A549 (cell line): ENCODE measurements around the gene TNS3. TPM values are rescaled to one million over a fixed set of nuclear protein-coding genes. Genes with fewer than 3 reads are reported as not detected.

Source experiments
- ATAC-seq, 2 experiments: fragments of 200-7000 bp in 1 of 2; fragments of >200 bp in 1 of 2; cut with Nextera tagmentation in 1 of 2; cut with Tn5 transposase in 1 of 2; 3 replicates each; pipeline versions ENCODE4 v1.8.0 to v1.9.1; 2018 to 2020; ENCODE audit warnings: mild to moderate bottlenecking in 1 of 2, moderate library complexity in 1 of 2
- CTCF ChIA-PET: fragments of 300-600 bp; sonication (Branson Sonifier 250); formaldehyde crosslinking; extraction: SDS; loops from one replicate; lab custom pipeline; 2021; ENCODE audit warnings: antibody characterized with exemption, inconsistent platforms; lab: Yijun Ruan, JAX
- POLR2A ChIA-PET: fragments of 350-600 bp; formaldehyde crosslinking; extraction: SDS; loops from one replicate; lab custom pipeline; 2021; ENCODE audit warnings: antibody characterized with exemption, inconsistent platforms; lab: Yijun Ruan, JAX
- DNase-seq, 2 experiments: peaks; one replicate each; pipeline versions ENCODE4 v3.0.0 to v3.0.0-alpha.2; 2011 to 2016; ENCODE audit warnings: low read depth in 1 of 2, low spot score in 1 of 2
- FAIRE-seq: peaks from 2 replicates; lab custom pipeline; 2011; peaks lifted over from hg19 to GRCh38; lab: Jason Lieb, UNC
- H3K27ac ChIP-seq, 2 experiments: fragments of >200 bp; sonication (Bioruptor Twin); formaldehyde crosslinking; 3 replicates each; pipeline ENCODE4 v1.5.1; 2016 to 2017
- H3K4me1 ChIP-seq: fragments of >200 bp; sonication (Bioruptor Twin); formaldehyde crosslinking; 3 replicates; pipeline ENCODE4 v1.6.1; 2016
- H3K4me2 ChIP-seq: fragments of >200 bp; sonication (Bioruptor Twin); formaldehyde crosslinking; 3 replicates; pipeline ENCODE4 v1.6.1; 2016
- H3K4me3 ChIP-seq: fragments of >200 bp; sonication (Bioruptor Twin); formaldehyde crosslinking; 3 replicates; pipeline ENCODE4 v1.5.1; 2016
- H3K9me3 ChIP-seq: fragments of >200 bp; sonication (Bioruptor Twin); formaldehyde crosslinking; 3 replicates; pipeline ENCODE4 v1.6.1; 2016
- ATOH8 ChIP-seq: fragments of 250-450 bp; sonication (Bioruptor Pico); IDR thresholded peaks from 2 replicates; pipeline ENCODE4 v1.5.0; 2020; ENCODE audit warnings: low read depth, mild to moderate bottlenecking, moderate library complexity
- CBX8 ChIP-seq: fragments of 200-600 bp; sonication (generic); IDR thresholded peaks from 2 replicates; pipeline ENCODE4 v1.6.1; 2016
- CEBPB ChIP-seq, 2 experiments: fragments of >200 bp in 1 of 2; sonication (Bioruptor Twin) in 1 of 2; formaldehyde crosslinking in 1 of 2; IDR thresholded peaks; 2 replicates each; pipeline ENCODE4 v1.6.1; 2012 to 2016
- CHD4 ChIP-seq: fragments of 200-600 bp; sonication (generic); IDR thresholded peaks from 2 replicates; pipeline ENCODE4 v1.6.1; 2016; ENCODE audit warnings: antibody characterized with exemption, mild to moderate bottlenecking, borderline replicate concordance
- EHF ChIP-seq: fragments of 250-450 bp; sonication (Bioruptor Pico); IDR thresholded peaks from 2 replicates; pipeline ENCODE4 v1.5.0; 2020; ENCODE audit warnings: mild to moderate bottlenecking
- ELK1 ChIP-seq: fragments of 150-350 bp; IDR thresholded peaks from 2 replicates; pipeline ENCODE4 v1.6.1; 2014; ENCODE audit warnings: low read depth, mild to moderate bottlenecking, low read length
- FOSL2 ChIP-seq, 2 experiments: fragments of 450-650 bp in 1 of 2; fragments of >200 bp in 1 of 2; sonication (Bioruptor Twin) in 1 of 2; formaldehyde crosslinking; IDR thresholded peaks; 2 replicates each; pipeline versions ENCODE4 v1.5.0 to v1.6.1; 2016 to 2020; ENCODE audit warnings: mild to moderate bottlenecking in 1 of 2, moderate library complexity in 1 of 2
- FOXS1 ChIP-seq: fragments of 250-450 bp; sonication (Bioruptor Pico); IDR thresholded peaks from 2 replicates; pipeline ENCODE4 v1.5.0; 2020; ENCODE audit warnings: mild to moderate bottlenecking, moderate library complexity
- HES2 ChIP-seq: fragments of >200 bp; sonication (Bioruptor Twin); formaldehyde crosslinking; IDR thresholded peaks from 2 replicates; pipeline ENCODE4 v1.6.1; 2016
- HOXB13 ChIP-seq: fragments of 250-450 bp; sonication (Bioruptor Pico); IDR thresholded peaks from 2 replicates; pipeline ENCODE4 v1.5.0; 2020; ENCODE audit warnings: low read depth, mild to moderate bottlenecking, moderate library complexity
- HOXB5 ChIP-seq: fragments of 250-450 bp; sonication (Bioruptor Pico); IDR thresholded peaks from 2 replicates; pipeline ENCODE4 v1.5.0; 2020; ENCODE audit warnings: mild to moderate bottlenecking, moderate library complexity
- JUN ChIP-seq, 2 experiments: fragments of >200 bp; sonication (Bioruptor Twin); formaldehyde crosslinking; IDR thresholded peaks; 2 replicates in 1 of 2; 3 replicates in 1 of 2; pipeline ENCODE4 v1.6.1; 2016 to 2017
- JUNB ChIP-seq: fragments of >200 bp; sonication (Bioruptor Twin); formaldehyde crosslinking; IDR thresholded peaks from 2 replicates; pipeline ENCODE4 v1.6.1; 2016
- KDM1A ChIP-seq: fragments of 200-600 bp; sonication (generic); IDR thresholded peaks from 2 replicates; pipeline ENCODE4 v1.6.1; 2016; ENCODE audit warnings: low read depth, mild to moderate bottlenecking
- MAX ChIP-seq: IDR thresholded peaks from 2 replicates; pipeline ENCODE4 v1.6.1; 2012
- MAZ ChIP-seq: fragments of 150-350 bp; IDR thresholded peaks from 2 replicates; pipeline ENCODE4 v1.6.1; 2014; ENCODE audit warnings: antibody characterized with exemption, low read depth, low read length, borderline replicate concordance
- NR3C1 ChIP-seq: fragments of >200 bp; sonication (Bioruptor Twin); formaldehyde crosslinking; IDR thresholded peaks from 3 replicates; pipeline ENCODE4 v1.6.1; 2017
- POLR2A ChIP-seq: IDR thresholded peaks from 2 replicates; pipeline ENCODE4 v1.6.1; 2012; ENCODE audit warnings: mild to moderate bottlenecking, low read length
- RAD21 ChIP-seq, 2 experiments: fragments of >200 bp in 1 of 2; sonication (Bioruptor Twin) in 1 of 2; formaldehyde crosslinking in 1 of 2; IDR thresholded peaks in 1 of 2; conservative IDR thresholded peaks in 1 of 2; 2 replicates in 1 of 2; 3 replicates in 1 of 2; pipeline ENCODE4 v1.6.1; 2012 to 2018; ENCODE audit warnings: inconsistent platforms in 1 of 2
- RFX5 ChIP-seq: fragments of 450-650 bp; IDR thresholded peaks from 2 replicates; pipeline ENCODE4 v1.7.1; 2014; ENCODE audit warnings: antibody characterized with exemption, mild to moderate bottlenecking, moderate library complexity
- RNF2 ChIP-seq: fragments of 200-600 bp; sonication (generic); IDR thresholded peaks from 2 replicates; pipeline ENCODE4 v1.6.1; 2016; ENCODE audit warnings: low read depth, mild to moderate bottlenecking, antibody characterized with exemption, moderate library complexity, borderline replicate concordance
- SMC3 ChIP-seq: fragments of >200 bp; sonication (Bioruptor Twin); formaldehyde crosslinking; IDR thresholded peaks from 3 replicates; pipeline ENCODE4 v1.6.1; 2018; ENCODE audit warnings: inconsistent platforms
- SREBF2 ChIP-seq: fragments of 450-650 bp; IDR thresholded peaks from 2 replicates; pipeline ENCODE4 v1.6.1; 2014; ENCODE audit warnings: mild to moderate bottlenecking, moderate library complexity
- TP53 ChIP-seq: fragments of 250-450 bp; sonication (Bioruptor Pico); IDR thresholded peaks from 2 replicates; pipeline ENCODE4 v1.5.0; 2021; ENCODE audit warnings: mild to moderate bottlenecking, moderate library complexity
- ZC3H11A ChIP-seq: fragments of 450-650 bp; IDR thresholded peaks from 2 replicates; pipeline ENCODE4 v1.6.1; 2014; ENCODE audit warnings: antibody characterized with exemption, mild to moderate bottlenecking
- ZSCAN20 ChIP-seq: fragments of 250-450 bp; sonication (Bioruptor Pico); IDR thresholded peaks from 2 replicates; pipeline ENCODE4 v1.8.0; 2022; ENCODE audit warnings: mild to moderate bottlenecking, moderate library complexity
- WGBS: methylation state at CpG from one replicate; pipeline ENCODE4 v1.1.6; 2017; ENCODE audit errors: missing lambda C conversion rate; 5-methylcytosine and 5-hydroxymethylcytosine counted together
- polyA plus RNA-seq, 4 experiments: library from polyadenylated mRNA; depleted of rRNA in 3 of 4; stranded (reverse); fragments of >200 nt; fragmentation: RNase III in 1 of 4; extraction: RNeasy Plus Mini Kit Qiagen cat#74134 plus additional on column Dnase treatment in 1 of 4; gene quantifications; 2 replicates in 3 of 4; 3 replicates in 1 of 4; pipeline ENCODE4 v1.2.3, GENCODE V29; 2011 to 2017

TNS3 gene
- polyA plus RNA-seq, 2 of the 4 experiments (the other 2 are of a cell fraction), result 107 to 134 TPM

GRCh38 chr7:47376991-47377616, 204.8 kb downstream of the TNS3 start:
- no peak overlapping the region for H3K27ac ChIP-seq
- no peak for ATAC-seq
- TF ChIP-seq POLR2A, result no peak
- no peak for TF ChIP-seq HOXB13 (CRISPR knock-in tag)
- no peak for TF ChIP-seq CHD4
- no peak for TF ChIP-seq SMC3
- TF ChIP-seq HES2, result no peak
- no peak for TF ChIP-seq EHF (CRISPR knock-in tag)
- TF ChIP-seq MAZ, result no peak
- no peak for TF ChIP-seq JUN (IDR thresholded peaks at IDR 0.05)
- TF ChIP-seq MAX, result no peak
- TF ChIP-seq, all 56 proteins: peak for 0
- ChIA-PET CTCF (interaction anchor here (1.2 kb wide), 1 partner anchor 9 kb away, joined by 3 read pairs; no protein-coding TSS in a partner anchor), POLR2A (no interaction called here)
- no peak for DNase-seq
- no peak for FAIRE-seq
- Histone ChIP-seq H3K9me3 (no peaks in the 10 kb centered on the region), H3K4me3 (no peak overlapping the region), H3K4me2 (no peak overlapping the region), H3K4me1 (peaks cover 83% of the 10 kb centered on the region)
- 78% methylated on average over 10 of the region's 10 CpGs for WGBS

GRCh38 chr7:47375121-47375938, 206.6 kb downstream of the TNS3 start:
- H3K9me3 ChIP-seq, result no peaks in the 10 kb centered on the region
- ChIA-PET CTCF (no interaction called here), POLR2A (no interaction called here)
- TF ChIP-seq KDM1A (no peak), RFX5 (no peak), CBX8 (no peak), EHF (CRISPR knock-in tag) (no peak), HES2 (no peak), POLR2A (no peak), TP53 (CRISPR knock-in tag) (no peak), ZSCAN20 (CRISPR knock-in tag) (no peak), RAD21 (conservative IDR thresholded peaks at IDR 0.05 in 1 of 2, IDR thresholded peaks at IDR 0.05 in 1 of 2) (no peak), ATOH8 (CRISPR knock-in tag) (no peak), FOXS1 (CRISPR knock-in tag) (no peak), CEBPB (IDR thresholded peaks at IDR 0.05) (no peak), HOXB5 (no peak), HOXB13 (CRISPR knock-in tag) (no peak)
- H3K4me3 ChIP-seq, result no peak overlapping the region
- 73% methylated on average over 11 of the region's 11 CpGs for WGBS
- peaks cover 78% of the 10 kb centered on the region for H3K4me1 ChIP-seq
- H3K27ac ChIP-seq, result no peak overlapping the region
- no peak for FAIRE-seq
- no peak for ATAC-seq
- H3K4me2 ChIP-seq, result no peak overlapping the region
- no peak for DNase-seq

- no peak for ATAC-seq
- no peak overlapping the region for H3K4me2 ChIP-seq
- POLR2A ChIA-PET, result no interaction called here
- 96% methylated on average over 3 of the region's 3 CpGs for WGBS
- H3K4me1 ChIP-seq, result peaks cover 73% of the 10 kb centered on the region
- DNase-seq, result no peak
- FAIRE-seq, result no peak
- CTCF ChIA-PET, result no interaction called here
- no peak overlapping the region for H3K27ac ChIP-seq
- no peaks in the 10 kb centered on the region for H3K9me3 ChIP-seq
- no peak overlapping the region for H3K4me3 ChIP-seq
- TF ChIP-seq CEBPB (IDR thresholded peaks at IDR 0.05) (no peak), HOXB5 (no peak), ELK1 (no peak), POLR2A (no peak), JUNB (no peak), SREBF2 (no peak), RNF2 (no peak), NR3C1 (no peak), ATOH8 (CRISPR knock-in tag) (no peak), ZC3H11A (no peak), FOSL2 (IDR thresholded peaks at IDR 0.05) (no peak), FOSL2 (CRISPR knock-in tag; IDR thresholded peaks at IDR 0.05) (no peak)
These were observed 207.4 kb downstream of the TNS3 start for GRCh38 chr7:47374538-47374937.
